WTC11 (cell line): Measurements from ENCODE around the gene C20orf204. TPM values are rescaled to one million over a fixed set of nuclear protein-coding genes. Genes with fewer than 3 reads are reported as not detected.

Experiments
- ATAC-seq: fragments of 200-7000 bp; cut with Tn5 transposase; 2 replicates; pipeline ENCODE4 v1.10.0; 2021; ENCODE audit warnings: mild to moderate bottlenecking, moderate library complexity
- CTCF ChIA-PET: fragments of 300-600 bp; sonication (Branson Sonifier 250); formaldehyde crosslinking; loops from one replicate; lab custom pipeline; 2021; ENCODE audit warnings: antibody characterized with exemption; lab: Charles Lee
- POLR2A ChIA-PET: fragments of 350-600 bp; sonication (Branson Sonifier 250); formaldehyde crosslinking; loops from one replicate; lab custom pipeline; 2021; ENCODE audit warnings: antibody characterized with exemption; lab: Charles Lee
- DNase-seq: peaks from one replicate; pipeline ENCODE4 v3.0.0; 2021; ENCODE audit warnings: low spot score
- H3K27ac Mint-ChIP-seq: 2 replicates; pipeline ENCODE4 v1.8.0; 2021; ENCODE audit warnings: mixed read lengths
- H3K27me3 Mint-ChIP-seq: 2 replicates; pipeline ENCODE4 v1.8.0; 2021; ENCODE audit warnings: low read depth, mild to moderate bottlenecking, moderate library complexity, mixed read lengths
- H3K36me3 Mint-ChIP-seq: 2 replicates; pipeline ENCODE4 v1.8.0; 2021; ENCODE audit warnings: mixed read lengths
- H3K4me1 Mint-ChIP-seq: 2 replicates; pipeline ENCODE4 v1.8.0; 2022; ENCODE audit warnings: mixed read lengths
- H3K4me3 Mint-ChIP-seq: 2 replicates; pipeline ENCODE4 v1.8.0; 2021; ENCODE audit warnings: mild to moderate bottlenecking, moderate library complexity, mixed read lengths
- H3K9me3 Mint-ChIP-seq: 2 replicates; pipeline ENCODE4 v1.8.0; 2021; ENCODE audit warnings: mixed read lengths
- ELF4 ChIP-seq: sonication (generic); formaldehyde crosslinking; IDR thresholded peaks from 2 replicates; pipeline ENCODE4 v1.8.1; 2022; ENCODE audit warnings: low read depth, mild to moderate bottlenecking, moderate library complexity, missing genetic modification reagents
- FOXP1 ChIP-seq: sonication (generic); formaldehyde crosslinking; IDR thresholded peaks from 2 replicates; pipeline ENCODE4 v1.8.0; 2022; ENCODE audit warnings: missing genetic modification reagents, mild to moderate bottlenecking, moderate library complexity, borderline replicate concordance
- GTF2I ChIP-seq: fragments of 250-450 bp; sonication (Bioruptor Pico); conservative IDR thresholded peaks from 2 replicates; pipeline ENCODE4 v1.4.0; 2021; ENCODE audit warnings: mild to moderate bottlenecking
- HMGA2 ChIP-seq: fragments of 250-450 bp; sonication (Bioruptor Pico); IDR thresholded peaks from 2 replicates; pipeline ENCODE4 v1.4.0; 2021; ENCODE audit warnings: mild to moderate bottlenecking, moderate library complexity
- IRF2 ChIP-seq: sonication (generic); formaldehyde crosslinking; IDR thresholded peaks from 2 replicates; pipeline ENCODE4 v1.8.0; 2022; ENCODE audit warnings: low read depth, missing genetic modification reagents, borderline replicate concordance
- KAT7 ChIP-seq: sonication (generic); formaldehyde crosslinking; IDR thresholded peaks from 2 replicates; pipeline ENCODE4 v1.8.1; 2023; ENCODE audit warnings: missing genetic modification reagents, mild to moderate bottlenecking, borderline replicate concordance
- MYBL2 ChIP-seq: sonication (generic); formaldehyde crosslinking; IDR thresholded peaks from 2 replicates; pipeline ENCODE4 v1.8.1; 2023; ENCODE audit warnings: mild to moderate bottlenecking, moderate library complexity, missing genetic modification reagents
- OVOL2 ChIP-seq: fragments of 250-450 bp; sonication (Bioruptor Pico); IDR thresholded peaks from 2 replicates; pipeline ENCODE4 v1.9.0; 2021; ENCODE audit warnings: mild to moderate bottlenecking, borderline replicate concordance
- SP1 ChIP-seq: sonication (generic); formaldehyde crosslinking; conservative IDR thresholded peaks from 2 replicates; pipeline ENCODE4 v1.8.1; 2022; ENCODE audit warnings: missing genetic modification reagents
- TP53 ChIP-seq: sonication (generic); formaldehyde crosslinking; IDR thresholded peaks from 2 replicates; pipeline ENCODE4 v1.8.1; 2023; ENCODE audit warnings: mild to moderate bottlenecking, missing genetic modification reagents
- ZNF263 ChIP-seq: sonication (generic); formaldehyde crosslinking; IDR thresholded peaks from 2 replicates; pipeline ENCODE4 v1.8.1; 2022; ENCODE audit warnings: low read depth, mild to moderate bottlenecking, moderate library complexity, missing genetic modification reagents
- total RNA-seq: library from RNA; stranded (reverse); gene quantifications from 3 replicates; pipeline ENCODE4 v1.2.3, GENCODE V29; 2021
- TF ChIP-seq, protein P1 (sequence below): sonication (generic); formaldehyde crosslinking; IDR thresholded peaks from 2 replicates; pipeline ENCODE4 v1.8.0; 2022; ENCODE audit warnings: mild to moderate bottlenecking, missing genetic modification reagents
- TF ChIP-seq, protein P2 (sequence below): sonication (generic); formaldehyde crosslinking; IDR thresholded peaks from 2 replicates; pipeline ENCODE4 v1.8.0; 2023; ENCODE audit warnings: missing genetic modification reagents
- TF ChIP-seq, protein P3 (sequence below): sonication (generic); formaldehyde crosslinking; IDR thresholded peaks from 2 replicates; pipeline ENCODE4 v1.8.1; 2023; ENCODE audit warnings: mild to moderate bottlenecking, missing genetic modification reagents, moderate library complexity
- TF ChIP-seq, protein P4 (sequence below): sonication (generic); formaldehyde crosslinking; IDR thresholded peaks from 2 replicates; pipeline ENCODE4 v1.8.1; 2023; ENCODE audit warnings: mild to moderate bottlenecking, moderate library complexity, missing genetic modification reagents
- TF ChIP-seq, protein P5 (sequence below): fragments of 200-600 bp; IDR thresholded peaks from 2 replicates; pipeline ENCODE4 v1.8.0; 2022; ENCODE audit warnings: antibody characterized with exemption
- TF ChIP-seq, protein P6 (sequence below): fragments of 250-450 bp; sonication (Bioruptor Pico); IDR thresholded peaks from 2 replicates; pipeline ENCODE4 v1.9.0; 2021; ENCODE audit warnings: mild to moderate bottlenecking, borderline replicate concordance
- TF ChIP-seq, protein P7 (sequence below): fragments of 250-450 bp; sonication (Bioruptor Pico); IDR thresholded peaks from 2 replicates; pipeline ENCODE4 v1.9.0; 2021; ENCODE audit warnings: mild to moderate bottlenecking
- TF ChIP-seq, protein P8 (sequence below): sonication (generic); formaldehyde crosslinking; IDR thresholded peaks from 2 replicates; pipeline ENCODE4 v1.8.1; 2023; ENCODE audit warnings: mild to moderate bottlenecking, missing genetic modification reagents
- TF ChIP-seq, protein P9 (sequence below): fragments of 250-450 bp; sonication (Bioruptor Pico); IDR thresholded peaks from 2 replicates; pipeline ENCODE4 v2.1.2; 2022; ENCODE audit warnings: mild to moderate bottlenecking, moderate library complexity

The C20orf204 gene
- total RNA-seq, 1 experiment from 2014 or later = 2.1 TPM

DNA sequence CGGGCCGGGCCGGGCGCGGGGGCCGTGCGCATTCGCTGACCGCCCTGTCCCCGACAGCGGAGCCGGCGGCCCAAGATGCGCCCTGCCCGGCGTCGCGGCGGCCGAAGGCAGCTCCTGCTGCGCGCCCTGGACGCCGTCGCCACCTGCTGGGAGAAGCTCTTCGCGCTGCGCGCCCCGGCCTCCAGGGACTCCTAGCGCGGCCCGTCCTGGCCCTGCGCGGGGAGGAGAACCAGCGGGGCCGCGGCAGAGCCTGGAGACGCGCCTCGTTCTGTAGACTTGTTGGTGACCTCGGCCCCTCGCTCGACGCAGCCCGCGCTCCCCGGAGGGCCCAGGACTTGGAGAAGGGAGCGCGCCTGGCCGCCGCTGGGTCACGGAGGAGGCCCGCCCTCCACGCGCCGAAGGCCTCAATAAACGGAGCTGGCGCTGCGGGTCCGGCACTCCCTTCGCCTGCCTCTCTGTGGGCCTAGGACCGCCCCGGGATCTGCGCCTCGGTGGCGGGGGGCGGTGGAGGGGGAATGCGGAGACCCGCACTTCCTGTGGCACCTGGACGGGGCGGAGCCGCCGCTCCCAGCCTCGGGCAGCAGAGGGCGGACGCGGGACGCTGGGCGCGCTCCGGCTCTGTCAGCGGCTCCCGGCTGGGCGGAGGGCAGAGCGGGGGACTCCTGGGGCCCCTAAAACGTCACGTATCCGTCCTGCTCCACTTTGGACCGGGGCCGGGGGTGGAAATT lies 2.7 kb downstream of the C20orf204 start:
- peak overlapping the region; percentile 54 for H3K4me3 Mint-ChIP-seq
- DNase-seq = peak; percentile 89
- POLR2A ChIA-PET = no interaction called here
- peaks cover 2% of the 10 kb centered on the region; the same call in 1 of the 2 replicates for H3K36me3 Mint-ChIP-seq
- CTCF ChIA-PET = interaction anchor here (0.6 to 6.1 kb wide), 27 partner anchors 9 to 150 kb away, joined by 3 to 53 read pairs (median 5); partner anchors contain the start of genes LKAAEAR1, OPRL1, PRPF6 and RGS19
- peaks cover 28% of the 10 kb centered on the region for H3K4me1 Mint-ChIP-seq
- H3K9me3 Mint-ChIP-seq = no peaks in the 10 kb centered on the region
- H3K27me3 Mint-ChIP-seq = peaks cover 43% of the 10 kb centered on the region
- peak; percentile 68 for ATAC-seq
- H3K27ac Mint-ChIP-seq = no peak overlapping the region
- TF ChIP-seq TP53 (CRISPR knock-in tag) (0 out of 2 replicates have a peak, but pooled peaks have one; percentile 24), ZNF263 (peak; percentile 62), KAT7 (CRISPR knock-in tag) (peak; percentile 62; the same call in 1 of the 2 replicates), SP1 (CRISPR knock-in tag) (peak; percentile 83), MYBL2 (peak; percentile 83), FOXP1 (peak; percentile 32; the same call in 1 of the 2 replicates), GTF2I (CRISPR knock-in tag) (no peak), OVOL2 (CRISPR knock-in tag) (no peak), ELF4 (CRISPR knock-in tag) (peak; percentile 60; the same call in 1 of the 2 replicates), IRF2 (CRISPR knock-in tag) (no peak), HMGA2 (no peak)
- TF ChIP-seq, protein P1, sequence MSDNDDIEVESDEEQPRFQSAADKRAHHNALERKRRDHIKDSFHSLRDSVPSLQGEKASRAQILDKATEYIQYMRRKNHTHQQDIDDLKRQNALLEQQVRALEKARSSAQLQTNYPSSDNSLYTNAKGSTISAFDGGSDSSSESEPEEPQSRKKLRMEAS (CRISPR knock-in tag) = peak; percentile 61
- TF ChIP-seq, protein P2, sequence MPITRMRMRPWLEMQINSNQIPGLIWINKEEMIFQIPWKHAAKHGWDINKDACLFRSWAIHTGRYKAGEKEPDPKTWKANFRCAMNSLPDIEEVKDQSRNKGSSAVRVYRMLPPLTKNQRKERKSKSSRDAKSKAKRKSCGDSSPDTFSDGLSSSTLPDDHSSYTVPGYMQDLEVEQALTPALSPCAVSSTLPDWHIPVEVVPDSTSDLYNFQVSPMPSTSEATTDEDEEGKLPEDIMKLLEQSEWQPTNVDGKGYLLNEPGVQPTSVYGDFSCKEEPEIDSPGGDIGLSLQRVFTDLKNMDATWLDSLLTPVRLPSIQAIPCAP (CRISPR knock-in tag) = no peak; the same call in 1 of the 2 replicates
- TF ChIP-seq, protein P3, sequence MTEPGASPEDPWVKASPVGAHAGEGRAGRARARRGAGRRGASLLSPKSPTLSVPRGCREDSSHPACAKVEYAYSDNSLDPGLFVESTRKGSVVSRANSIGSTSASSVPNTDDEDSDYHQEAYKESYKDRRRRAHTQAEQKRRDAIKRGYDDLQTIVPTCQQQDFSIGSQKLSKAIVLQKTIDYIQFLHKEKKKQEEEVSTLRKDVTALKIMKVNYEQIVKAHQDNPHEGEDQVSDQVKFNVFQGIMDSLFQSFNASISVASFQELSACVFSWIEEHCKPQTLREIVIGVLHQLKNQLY = no peak
- TF ChIP-seq, protein P4, sequence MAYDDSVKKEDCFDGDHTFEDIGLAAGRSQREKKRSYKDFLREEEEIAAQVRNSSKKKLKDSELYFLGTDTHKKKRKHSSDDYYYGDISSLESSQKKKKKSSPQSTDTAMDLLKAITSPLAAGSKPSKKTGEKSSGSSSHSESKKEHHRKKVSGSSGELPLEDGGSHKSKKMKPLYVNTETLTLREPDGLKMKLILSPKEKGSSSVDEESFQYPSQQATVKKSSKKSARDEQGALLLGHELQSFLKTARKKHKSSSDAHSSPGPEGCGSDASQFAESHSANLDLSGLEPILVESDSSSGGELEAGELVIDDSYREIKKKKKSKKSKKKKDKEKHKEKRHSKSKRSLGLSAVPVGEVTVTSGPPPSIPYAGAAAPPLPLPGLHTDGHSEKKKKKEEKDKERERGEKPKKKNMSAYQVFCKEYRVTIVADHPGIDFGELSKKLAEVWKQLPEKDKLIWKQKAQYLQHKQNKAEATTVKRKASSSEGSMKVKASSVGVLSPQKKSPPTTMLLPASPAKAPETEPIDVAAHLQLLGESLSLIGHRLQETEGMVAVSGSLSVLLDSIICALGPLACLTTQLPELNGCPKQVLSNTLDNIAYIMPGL (CRISPR knock-in tag) = peak; percentile 80; the same call in 1 of the 2 replicates
- TF ChIP-seq, protein P5, sequence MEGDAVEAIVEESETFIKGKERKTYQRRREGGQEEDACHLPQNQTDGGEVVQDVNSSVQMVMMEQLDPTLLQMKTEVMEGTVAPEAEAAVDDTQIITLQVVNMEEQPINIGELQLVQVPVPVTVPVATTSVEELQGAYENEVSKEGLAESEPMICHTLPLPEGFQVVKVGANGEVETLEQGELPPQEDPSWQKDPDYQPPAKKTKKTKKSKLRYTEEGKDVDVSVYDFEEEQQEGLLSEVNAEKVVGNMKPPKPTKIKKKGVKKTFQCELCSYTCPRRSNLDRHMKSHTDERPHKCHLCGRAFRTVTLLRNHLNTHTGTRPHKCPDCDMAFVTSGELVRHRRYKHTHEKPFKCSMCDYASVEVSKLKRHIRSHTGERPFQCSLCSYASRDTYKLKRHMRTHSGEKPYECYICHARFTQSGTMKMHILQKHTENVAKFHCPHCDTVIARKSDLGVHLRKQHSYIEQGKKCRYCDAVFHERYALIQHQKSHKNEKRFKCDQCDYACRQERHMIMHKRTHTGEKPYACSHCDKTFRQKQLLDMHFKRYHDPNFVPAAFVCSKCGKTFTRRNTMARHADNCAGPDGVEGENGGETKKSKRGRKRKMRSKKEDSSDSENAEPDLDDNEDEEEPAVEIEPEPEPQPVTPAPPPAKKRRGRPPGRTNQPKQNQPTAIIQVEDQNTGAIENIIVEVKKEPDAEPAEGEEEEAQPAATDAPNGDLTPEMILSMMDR = peak; percentile 58
- TF ChIP-seq, protein P6, sequence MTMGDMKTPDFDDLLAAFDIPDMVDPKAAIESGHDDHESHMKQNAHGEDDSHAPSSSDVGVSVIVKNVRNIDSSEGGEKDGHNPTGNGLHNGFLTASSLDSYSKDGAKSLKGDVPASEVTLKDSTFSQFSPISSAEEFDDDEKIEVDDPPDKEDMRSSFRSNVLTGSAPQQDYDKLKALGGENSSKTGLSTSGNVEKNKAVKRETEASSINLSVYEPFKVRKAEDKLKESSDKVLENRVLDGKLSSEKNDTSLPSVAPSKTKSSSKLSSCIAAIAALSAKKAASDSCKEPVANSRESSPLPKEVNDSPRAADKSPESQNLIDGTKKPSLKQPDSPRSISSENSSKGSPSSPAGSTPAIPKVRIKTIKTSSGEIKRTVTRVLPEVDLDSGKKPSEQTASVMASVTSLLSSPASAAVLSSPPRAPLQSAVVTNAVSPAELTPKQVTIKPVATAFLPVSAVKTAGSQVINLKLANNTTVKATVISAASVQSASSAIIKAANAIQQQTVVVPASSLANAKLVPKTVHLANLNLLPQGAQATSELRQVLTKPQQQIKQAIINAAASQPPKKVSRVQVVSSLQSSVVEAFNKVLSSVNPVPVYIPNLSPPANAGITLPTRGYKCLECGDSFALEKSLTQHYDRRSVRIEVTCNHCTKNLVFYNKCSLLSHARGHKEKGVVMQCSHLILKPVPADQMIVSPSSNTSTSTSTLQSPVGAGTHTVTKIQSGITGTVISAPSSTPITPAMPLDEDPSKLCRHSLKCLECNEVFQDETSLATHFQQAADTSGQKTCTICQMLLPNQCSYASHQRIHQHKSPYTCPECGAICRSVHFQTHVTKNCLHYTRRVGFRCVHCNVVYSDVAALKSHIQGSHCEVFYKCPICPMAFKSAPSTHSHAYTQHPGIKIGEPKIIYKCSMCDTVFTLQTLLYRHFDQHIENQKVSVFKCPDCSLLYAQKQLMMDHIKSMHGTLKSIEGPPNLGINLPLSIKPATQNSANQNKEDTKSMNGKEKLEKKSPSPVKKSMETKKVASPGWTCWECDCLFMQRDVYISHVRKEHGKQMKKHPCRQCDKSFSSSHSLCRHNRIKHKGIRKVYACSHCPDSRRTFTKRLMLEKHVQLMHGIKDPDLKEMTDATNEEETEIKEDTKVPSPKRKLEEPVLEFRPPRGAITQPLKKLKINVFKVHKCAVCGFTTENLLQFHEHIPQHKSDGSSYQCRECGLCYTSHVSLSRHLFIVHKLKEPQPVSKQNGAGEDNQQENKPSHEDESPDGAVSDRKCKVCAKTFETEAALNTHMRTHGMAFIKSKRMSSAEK (CRISPR knock-in tag) = no peak
- TF ChIP-seq, protein P7, sequence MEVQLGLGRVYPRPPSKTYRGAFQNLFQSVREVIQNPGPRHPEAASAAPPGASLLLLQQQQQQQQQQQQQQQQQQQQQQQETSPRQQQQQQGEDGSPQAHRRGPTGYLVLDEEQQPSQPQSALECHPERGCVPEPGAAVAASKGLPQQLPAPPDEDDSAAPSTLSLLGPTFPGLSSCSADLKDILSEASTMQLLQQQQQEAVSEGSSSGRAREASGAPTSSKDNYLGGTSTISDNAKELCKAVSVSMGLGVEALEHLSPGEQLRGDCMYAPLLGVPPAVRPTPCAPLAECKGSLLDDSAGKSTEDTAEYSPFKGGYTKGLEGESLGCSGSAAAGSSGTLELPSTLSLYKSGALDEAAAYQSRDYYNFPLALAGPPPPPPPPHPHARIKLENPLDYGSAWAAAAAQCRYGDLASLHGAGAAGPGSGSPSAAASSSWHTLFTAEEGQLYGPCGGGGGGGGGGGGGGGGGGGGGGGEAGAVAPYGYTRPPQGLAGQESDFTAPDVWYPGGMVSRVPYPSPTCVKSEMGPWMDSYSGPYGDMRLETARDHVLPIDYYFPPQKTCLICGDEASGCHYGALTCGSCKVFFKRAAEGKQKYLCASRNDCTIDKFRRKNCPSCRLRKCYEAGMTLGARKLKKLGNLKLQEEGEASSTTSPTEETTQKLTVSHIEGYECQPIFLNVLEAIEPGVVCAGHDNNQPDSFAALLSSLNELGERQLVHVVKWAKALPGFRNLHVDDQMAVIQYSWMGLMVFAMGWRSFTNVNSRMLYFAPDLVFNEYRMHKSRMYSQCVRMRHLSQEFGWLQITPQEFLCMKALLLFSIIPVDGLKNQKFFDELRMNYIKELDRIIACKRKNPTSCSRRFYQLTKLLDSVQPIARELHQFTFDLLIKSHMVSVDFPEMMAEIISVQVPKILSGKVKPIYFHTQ (CRISPR knock-in tag) = no peak
- TF ChIP-seq, protein P8, sequence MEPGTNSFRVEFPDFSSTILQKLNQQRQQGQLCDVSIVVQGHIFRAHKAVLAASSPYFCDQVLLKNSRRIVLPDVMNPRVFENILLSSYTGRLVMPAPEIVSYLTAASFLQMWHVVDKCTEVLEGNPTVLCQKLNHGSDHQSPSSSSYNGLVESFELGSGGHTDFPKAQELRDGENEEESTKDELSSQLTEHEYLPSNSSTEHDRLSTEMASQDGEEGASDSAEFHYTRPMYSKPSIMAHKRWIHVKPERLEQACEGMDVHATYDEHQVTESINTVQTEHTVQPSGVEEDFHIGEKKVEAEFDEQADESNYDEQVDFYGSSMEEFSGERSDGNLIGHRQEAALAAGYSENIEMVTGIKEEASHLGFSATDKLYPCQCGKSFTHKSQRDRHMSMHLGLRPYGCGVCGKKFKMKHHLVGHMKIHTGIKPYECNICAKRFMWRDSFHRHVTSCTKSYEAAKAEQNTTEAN (CRISPR knock-in tag) = peak; percentile 71; the same call in 1 of the 2 replicates
- TF ChIP-seq, protein P9, sequence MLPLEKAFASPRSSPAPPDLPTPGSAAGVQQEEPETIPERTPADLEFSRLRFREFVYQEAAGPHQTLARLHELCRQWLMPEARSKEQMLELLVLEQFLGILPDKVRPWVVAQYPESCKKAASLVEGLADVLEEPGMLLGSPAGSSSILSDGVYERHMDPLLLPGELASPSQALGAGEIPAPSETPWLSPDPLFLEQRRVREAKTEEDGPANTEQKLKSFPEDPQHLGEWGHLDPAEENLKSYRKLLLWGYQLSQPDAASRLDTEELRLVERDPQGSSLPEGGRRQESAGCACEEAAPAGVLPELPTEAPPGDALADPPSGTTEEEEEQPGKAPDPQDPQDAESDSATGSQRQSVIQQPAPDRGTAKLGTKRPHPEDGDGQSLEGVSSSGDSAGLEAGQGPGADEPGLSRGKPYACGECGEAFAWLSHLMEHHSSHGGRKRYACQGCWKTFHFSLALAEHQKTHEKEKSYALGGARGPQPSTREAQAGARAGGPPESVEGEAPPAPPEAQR = no peak
